ENCODE measurements around the gene ZNF200.
A peak's percentile ranks its signal among the peaks of the same experiment; 100 is the strongest.

ZNF200 gene

GRCh38 chr16:3235856-3236669 lies 1.1 kb upstream of the ZNF200 start:
- peaks cover 5 to 8% of the 10 kb centered on the region in 2 donors for H3K4me1 ChIP-seq (ENCODE audit: control insufficient read depth in 1 of 2, insufficient read depth in 2 of 2, low read length in 2 of 2)
- peaks cover 17 to 18% of the 10 kb centered on the region in 2 donors for H3K36me3 ChIP-seq (ENCODE audit: control insufficient read depth in 1 of 2, insufficient read depth in 2 of 2, low read length in 2 of 2)
- no peak overlapping the region for H3K4me3 ChIP-seq (ENCODE audit: low read depth in 1 of 2, low read length in 2 of 2)
- H3K9me3 ChIP-seq (ENCODE audit: control insufficient read depth in 1 of 2, low read length in 2 of 2): peaks cover 0 to 3% of the 10 kb centered on the region in 2 donors
- no peaks in the 10 kb centered on the region for H3K27me3 ChIP-seq (ENCODE audit: control insufficient read depth in 1 of 2, insufficient read depth in 2 of 2, low read length in 2 of 2)
- no peak overlapping the region for H3K9ac ChIP-seq (ENCODE audit: low read depth in 1 of 2, low read length in 2 of 2)
- no peak overlapping the region for H3K27ac ChIP-seq (ENCODE audit: low read depth, low read length)

- peak overlapping the region; percentile 93 to 96 for H3K9ac ChIP-seq (ENCODE audit: low read depth in 1 of 2, low read length in 2 of 2)
- H3K27me3 ChIP-seq (ENCODE audit: control insufficient read depth in 1 of 2, insufficient read depth in 2 of 2, low read length in 2 of 2): no peaks in the 10 kb centered on the region
- peak overlapping the region; percentile 98 for H3K27ac ChIP-seq (ENCODE audit: low read depth, low read length)
- H3K36me3 ChIP-seq (ENCODE audit: control insufficient read depth in 1 of 2, insufficient read depth in 2 of 2, low read length in 2 of 2): peaks cover 26 to 32% of the 10 kb centered on the region in 2 donors
- peak overlapping the region; percentile 95 to 98 for H3K4me3 ChIP-seq (ENCODE audit: low read depth in 1 of 2, low read length in 2 of 2)
- peaks cover 0 to 3% of the 10 kb centered on the region in 2 donors for H3K9me3 ChIP-seq (ENCODE audit: control insufficient read depth in 1 of 2, low read length in 2 of 2)
- peaks cover 5 to 8% of the 10 kb centered on the region in 2 donors for H3K4me1 ChIP-seq (ENCODE audit: control insufficient read depth in 1 of 2, insufficient read depth in 2 of 2, low read length in 2 of 2)
Measured at GRCh38 chr16:3234543-3234856, 458 bp downstream of the ZNF200 start.

- H3K9me3 ChIP-seq (ENCODE audit: control insufficient read depth in 1 of 2, low read length in 2 of 2): peaks cover 64 to 68% of the 10 kb centered on the region in 2 donors
- no peak overlapping the region for H3K27ac ChIP-seq (ENCODE audit: low read depth, low read length)
- H3K36me3 ChIP-seq (ENCODE audit: control insufficient read depth in 1 of 2, insufficient read depth in 2 of 2, low read length in 2 of 2): peaks cover 39 to 53% of the 10 kb centered on the region in 2 donors
- no peak overlapping the region for H3K9ac ChIP-seq (ENCODE audit: low read depth in 1 of 2, low read length in 2 of 2)
- no peaks in the 10 kb centered on the region for H3K27me3 ChIP-seq (ENCODE audit: control insufficient read depth in 1 of 2, insufficient read depth in 2 of 2, low read length in 2 of 2)
- H3K4me1 ChIP-seq (ENCODE audit: control insufficient read depth in 1 of 2, insufficient read depth in 2 of 2, low read length in 2 of 2): no peaks in the 10 kb centered on the region
- H3K4me3 ChIP-seq (ENCODE audit: low read depth in 1 of 2, low read length in 2 of 2): peak overlapping the region; percentile 18 to 32
Measured at GRCh38 chr16:3223913-3224515, 10.9 kb downstream of the ZNF200 start.

- Histone ChIP-seq H3K27ac (ENCODE audit: low read depth, low read length) (no peak overlapping the region), H3K4me3 (ENCODE audit: low read depth in 1 of 2, low read length in 2 of 2) (no peak overlapping the region), H3K27me3 (ENCODE audit: control insufficient read depth in 1 of 2, insufficient read depth in 2 of 2, low read length in 2 of 2) (no peaks in the 10 kb centered on the region), H3K9me3 (ENCODE audit: control insufficient read depth in 1 of 2, low read length in 2 of 2) (peaks cover 46 to 48% of the 10 kb centered on the region in 2 donors), H3K4me1 (ENCODE audit: control insufficient read depth in 1 of 2, insufficient read depth in 2 of 2, low read length in 2 of 2) (no peaks in the 10 kb centered on the region), H3K9ac (ENCODE audit: low read depth in 1 of 2, low read length in 2 of 2) (no peak overlapping the region), H3K36me3 (ENCODE audit: control insufficient read depth in 1 of 2, insufficient read depth in 2 of 2, low read length in 2 of 2) (peaks cover 29 to 33% of the 10 kb centered on the region in 2 donors)
Measured at GRCh38 chr16:3220839-3221238, 14.1 kb downstream of the ZNF200 start.

GRCh38 chr16:3216263-3216640 lies 18.7 kb downstream of the ZNF200 start:
- H3K36me3 ChIP-seq (ENCODE audit: control insufficient read depth in 1 of 2, insufficient read depth in 2 of 2, low read length in 2 of 2): no peaks in the 10 kb centered on the region
- H3K27ac ChIP-seq (ENCODE audit: low read depth, low read length): no peak overlapping the region
- H3K4me3 ChIP-seq (ENCODE audit: low read depth in 1 of 2, low read length in 2 of 2): no peak overlapping the region
- no peak overlapping the region for H3K9ac ChIP-seq (ENCODE audit: low read depth in 1 of 2, low read length in 2 of 2)
- H3K9me3 ChIP-seq (ENCODE audit: control insufficient read depth in 1 of 2, low read length in 2 of 2): peaks cover 4 to 5% of the 10 kb centered on the region in 2 donors
- H3K27me3 ChIP-seq (ENCODE audit: control insufficient read depth in 1 of 2, insufficient read depth in 2 of 2, low read length in 2 of 2): no peaks in the 10 kb centered on the region
- H3K4me1 ChIP-seq (ENCODE audit: control insufficient read depth in 1 of 2, insufficient read depth in 2 of 2, low read length in 2 of 2): no peaks in the 10 kb centered on the region

GRCh38 chr16:3215601-3216262 lies 19.2 kb downstream of the ZNF200 start:
- Histone ChIP-seq H3K36me3 (ENCODE audit: control insufficient read depth in 1 of 2, insufficient read depth in 2 of 2, low read length in 2 of 2) (no peaks in the 10 kb centered on the region), H3K4me3 (ENCODE audit: low read depth in 1 of 2, low read length in 2 of 2) (no peak overlapping the region), H3K9me3 (ENCODE audit: control insufficient read depth in 1 of 2, low read length in 2 of 2) (no peaks in the 10 kb centered on the region), H3K27ac (ENCODE audit: low read depth, low read length) (no peak overlapping the region), H3K9ac (ENCODE audit: low read depth in 1 of 2, low read length in 2 of 2) (no peak overlapping the region), H3K4me1 (ENCODE audit: control insufficient read depth in 1 of 2, insufficient read depth in 2 of 2, low read length in 2 of 2) (no peaks in the 10 kb centered on the region), H3K27me3 (ENCODE audit: control insufficient read depth in 1 of 2, insufficient read depth in 2 of 2, low read length in 2 of 2) (no peaks in the 10 kb centered on the region)

- Histone ChIP-seq H3K36me3 (ENCODE audit: control insufficient read depth in 1 of 2, insufficient read depth in 2 of 2, low read length in 2 of 2) (no peaks in the 10 kb centered on the region), H3K27me3 (ENCODE audit: control insufficient read depth in 1 of 2, insufficient read depth in 2 of 2, low read length in 2 of 2) (no peaks in the 10 kb centered on the region), H3K4me1 (ENCODE audit: control insufficient read depth in 1 of 2, insufficient read depth in 2 of 2, low read length in 2 of 2) (no peaks in the 10 kb centered on the region), H3K9me3 (ENCODE audit: control insufficient read depth in 1 of 2, low read length in 2 of 2) (no peaks in the 10 kb centered on the region), H3K27ac (ENCODE audit: low read depth, low read length) (no peak overlapping the region), H3K9ac (ENCODE audit: low read depth in 1 of 2, low read length in 2 of 2) (no peak overlapping the region), H3K4me3 (ENCODE audit: low read depth in 1 of 2, low read length in 2 of 2) (no peak overlapping the region)
Measured at GRCh38 chr16:3214904-3215600, 19.9 kb downstream of the ZNF200 start.

GRCh38 chr16:3212567-3212966 lies 22.4 kb downstream of the ZNF200 start:
- Histone ChIP-seq H3K4me3 (ENCODE audit: low read depth in 1 of 2, low read length in 2 of 2) (no peak overlapping the region), H3K9me3 (ENCODE audit: control insufficient read depth in 1 of 2, low read length in 2 of 2) (no peaks in the 10 kb centered on the region), H3K27me3 (ENCODE audit: control insufficient read depth in 1 of 2, insufficient read depth in 2 of 2, low read length in 2 of 2) (no peaks in the 10 kb centered on the region), H3K4me1 (ENCODE audit: control insufficient read depth in 1 of 2, insufficient read depth in 2 of 2, low read length in 2 of 2) (no peaks in the 10 kb centered on the region), H3K27ac (ENCODE audit: low read depth, low read length) (no peak overlapping the region), H3K9ac (ENCODE audit: low read depth in 1 of 2, low read length in 2 of 2) (no peak overlapping the region), H3K36me3 (ENCODE audit: control insufficient read depth in 1 of 2, insufficient read depth in 2 of 2, low read length in 2 of 2) (no peaks in the 10 kb centered on the region)

- Histone ChIP-seq H3K4me1 (ENCODE audit: control insufficient read depth in 1 of 2, insufficient read depth in 2 of 2, low read length in 2 of 2) (no peaks in the 10 kb centered on the region), H3K27me3 (ENCODE audit: control insufficient read depth in 1 of 2, insufficient read depth in 2 of 2, low read length in 2 of 2) (no peaks in the 10 kb centered on the region), H3K9me3 (ENCODE audit: control insufficient read depth in 1 of 2, low read length in 2 of 2) (no peaks in the 10 kb centered on the region), H3K9ac (ENCODE audit: low read depth in 1 of 2, low read length in 2 of 2) (no peak overlapping the region), H3K4me3 (ENCODE audit: low read depth in 1 of 2, low read length in 2 of 2) (no peak overlapping the region), H3K27ac (ENCODE audit: low read depth, low read length) (no peak overlapping the region), H3K36me3 (ENCODE audit: control insufficient read depth in 1 of 2, insufficient read depth in 2 of 2, low read length in 2 of 2) (no peaks in the 10 kb centered on the region)
Measured at GRCh38 chr16:3212006-3212405, 23.0 kb downstream of the ZNF200 start.

All from duodenal mucosa (tissue), 2 donors.